DMS79 treated with DMSO at 0.1 percent for 48 hours (cell line): ENCODE measurements around the gene ARFGEF3.
"Not testable (repeated sequence)": the region's sequence is repeated elsewhere in the genome, so short reads cannot be mapped to it uniquely, and the experiment has no call there.

Experiments used
- DNase-seq: peaks from one replicate; lab custom pipeline; 2025; lab: John Stamatoyannopoulos, UW

ARFGEF3 gene

GRCh38 chr6:138368684-138369083 lies 206.9 kb downstream of the ARFGEF3 start:
- DNase-seq: not testable (repeated sequence)

- no peak for DNase-seq
Observed at GRCh38 chr6:138370631-138371451, 209.1 kb downstream of the ARFGEF3 start.

- no peak for DNase-seq
Observed at GRCh38 chr6:138371452-138371711, 209.6 kb downstream of the ARFGEF3 start.

- no peak for DNase-seq
Observed at GRCh38 chr6:138371720-138372119, 210.0 kb downstream of the ARFGEF3 start.

- DNase-seq: no peak
Observed at GRCh38 chr6:138372711-138373463, 211.1 kb downstream of the ARFGEF3 start.

GRCh38 chr6:138374230-138374629 lies 212.5 kb downstream of the ARFGEF3 start:
- no peak for DNase-seq

- no peak for DNase-seq
Observed at GRCh38 chr6:138374815-138375214, 213.1 kb downstream of the ARFGEF3 start.

GRCh38 chr6:138377042-138377441 lies 215.3 kb downstream of the ARFGEF3 start:
- DNase-seq: no peak

- peak; percentile 88 for DNase-seq
Observed at GRCh38 chr6:138377844-138378243, 216.1 kb downstream of the ARFGEF3 start, which contains the start of gene SMIM28. SMIM28 (plus strand) TSS chr6:138377905; CDS start chr6:138378073, 168 bp downstream.

- peak; percentile 27 for DNase-seq
Observed at GRCh38 chr6:138378463-138378862, 216.7 kb downstream of the ARFGEF3 start.

GRCh38 chr6:138382498-138383265 lies 220.9 kb downstream of the ARFGEF3 start:
- DNase-seq: no peak

- no peak for DNase-seq
Observed at GRCh38 chr6:138383776-138384175, 222.0 kb downstream of the ARFGEF3 start.

- DNase-seq: no peak
Observed at GRCh38 chr6:138386897-138387296, 225.2 kb downstream of the ARFGEF3 start.

GRCh38 chr6:138387577-138388368 lies 226.0 kb downstream of the ARFGEF3 start:
- no peak for DNase-seq

GRCh38 chr6:138389551-138389950 lies 227.8 kb downstream of the ARFGEF3 start:
- DNase-seq: no peak
